Measurements from ENCODE around the gene AUTS2.

Gene AUTS2

GRCh38 chr7:70474639-70475234 is 876.5 kb downstream of the AUTS2 start:
- in situ Hi-C loops (cut with MboI; ENCODE audit: low pct_unique_long_range_greater_than_20kb, low sequenced_read_pairs), result no loop called here
- DNase-seq, result no peak

GRCh38 chr7:70477036-70478010 is 879.0 kb downstream of the AUTS2 start:
- no peak for DNase-seq

GRCh38 chr7:70479153-70480021 is 881.1 kb downstream of the AUTS2 start:
- DNase-seq, result no peak

More at GRCh38 chr7:70477036-70478010, 879.0 kb downstream of the AUTS2 start:
- in situ Hi-C loops (cut with MboI; ENCODE audit: low pct_unique_long_range_greater_than_20kb, low sequenced_read_pairs), result no loop called here

GRCh38 chr7:70480927-70481569 is 882.8 kb downstream of the AUTS2 start:
- DNase-seq, result no peak
- in situ Hi-C loops (cut with MboI; ENCODE audit: low pct_unique_long_range_greater_than_20kb, low sequenced_read_pairs), result no loop called here

More at GRCh38 chr7:70479153-70480021, 881.1 kb downstream of the AUTS2 start:
- in situ Hi-C loops (cut with MboI; ENCODE audit: low pct_unique_long_range_greater_than_20kb, low sequenced_read_pairs), result no loop called here

GRCh38 chr7:70481570-70482123 is 883.4 kb downstream of the AUTS2 start:
- in situ Hi-C loops (cut with MboI; ENCODE audit: low pct_unique_long_range_greater_than_20kb, low sequenced_read_pairs), result no loop called here
- DNase-seq, result no peak

- in situ Hi-C loops (cut with MboI; ENCODE audit: low pct_unique_long_range_greater_than_20kb, low sequenced_read_pairs), result no loop called here
- DNase-seq, result no peak
Observed at GRCh38 chr7:70484255-70484654, 886.0 kb downstream of the AUTS2 start.

GRCh38 chr7:70486977-70487376 is 888.7 kb downstream of the AUTS2 start:
- in situ Hi-C loops (cut with MboI; ENCODE audit: low pct_unique_long_range_greater_than_20kb, low sequenced_read_pairs), result no loop called here
- DNase-seq, result no peak

GRCh38 chr7:70487428-70487827 is 889.2 kb downstream of the AUTS2 start:
- in situ Hi-C loops (cut with MboI; ENCODE audit: low pct_unique_long_range_greater_than_20kb, low sequenced_read_pairs), result no loop called here
- DNase-seq, result no peak

GRCh38 chr7:70487886-70488285 is 889.6 kb downstream of the AUTS2 start:
- in situ Hi-C loops (cut with MboI; ENCODE audit: low pct_unique_long_range_greater_than_20kb, low sequenced_read_pairs), result no loop called here
- no peak for DNase-seq

GRCh38 chr7:70489813-70490212 is 891.5 kb downstream of the AUTS2 start:
- in situ Hi-C loops (cut with MboI; ENCODE audit: low pct_unique_long_range_greater_than_20kb, low sequenced_read_pairs), result no loop called here
- DNase-seq, result no peak

- DNase-seq, result no peak
- in situ Hi-C loops (cut with MboI; ENCODE audit: low pct_unique_long_range_greater_than_20kb, low sequenced_read_pairs), result no loop called here
Observed at GRCh38 chr7:70492625-70493024, 894.4 kb downstream of the AUTS2 start.

- in situ Hi-C loops (cut with MboI; ENCODE audit: low pct_unique_long_range_greater_than_20kb, low sequenced_read_pairs), result no loop called here
Observed at GRCh38 chr7:70494225-70495032, 896.2 kb downstream of the AUTS2 start.

GRCh38 chr7:70495033-70495376 is 896.7 kb downstream of the AUTS2 start:
- in situ Hi-C loops (cut with MboI; ENCODE audit: low pct_unique_long_range_greater_than_20kb, low sequenced_read_pairs), result no loop called here
- DNase-seq, result no peak

More at GRCh38 chr7:70494225-70495032, 896.2 kb downstream of the AUTS2 start:
- no peak for DNase-seq

- no peak for DNase-seq
- in situ Hi-C loops (cut with MboI; ENCODE audit: low pct_unique_long_range_greater_than_20kb, low sequenced_read_pairs), result no loop called here
Observed at GRCh38 chr7:70497793-70498192, 899.5 kb downstream of the AUTS2 start.

- no peak for DNase-seq
- in situ Hi-C loops (cut with MboI; ENCODE audit: low pct_unique_long_range_greater_than_20kb, low sequenced_read_pairs), result no loop called here
Observed at GRCh38 chr7:70498232-70498992, 900.1 kb downstream of the AUTS2 start.

- DNase-seq, result no peak
- in situ Hi-C loops (cut with MboI; ENCODE audit: low pct_unique_long_range_greater_than_20kb, low sequenced_read_pairs), result no loop called here
Observed at GRCh38 chr7:70500261-70500660, 902.0 kb downstream of the AUTS2 start.

GRCh38 chr7:70502117-70502863 is 904.0 kb downstream of the AUTS2 start:
- DNase-seq, result no peak
- in situ Hi-C loops (cut with MboI; ENCODE audit: low pct_unique_long_range_greater_than_20kb, low sequenced_read_pairs), result no loop called here

Data from KBM-7 (cell line).